Esophagus muscularis mucosa (tissue), 4 donors: ENCODE measurements around the gene CFAP157. TPM values are rescaled to one million over a fixed set of nuclear protein-coding genes. Genes with fewer than 3 reads are reported as not detected.

ENCODE experiments used
- DNase-seq: peaks from one replicate; pipeline ENCODE4 v3.0.0-alpha.2; 2017; ENCODE audit errors: extremely low spot score
- H3K27ac ChIP-seq, 4 donors: fragments of 200-600 bp; sonication (generic); replicated peaks in 1 of 4; 1 replicate in 3 of 4; 2 replicates in 1 of 4; pipeline ENCODE4 v1.5.1; 2016 to 2019; ENCODE audit warnings: mild to moderate bottlenecking in 1 of 4
- H3K27me3 ChIP-seq, 4 donors: fragments of 200-600 bp; sonication (generic); one replicate each; pipeline versions ENCODE4 v1.5.1 to v1.6.0; 2016 to 2019
- H3K36me3 ChIP-seq, 4 donors: fragments of 200-600 bp; sonication (generic); one replicate each; pipeline ENCODE4 v1.5.1; 2016 to 2019
- H3K4me1 ChIP-seq, 4 donors: fragments of 200-600 bp; sonication (generic); one replicate each; pipeline ENCODE4 v1.5.1; 2016 to 2019
- H3K4me3 ChIP-seq, 4 donors: fragments of 200-600 bp; sonication (generic); 1 replicate in 2 of 4; 2 replicates in 2 of 4; pipeline ENCODE4 v1.5.1; 2016 to 2019; ENCODE audit warnings: mild to moderate bottlenecking in 4 of 4, moderate library complexity in 1 of 4
- H3K9me3 ChIP-seq, 4 donors: fragments of 200-600 bp; sonication (generic); 1 replicate in 3 of 4; 2 replicates in 1 of 4; pipeline ENCODE4 v1.5.1; 2016 to 2019
- EP300 ChIP-seq: sonication (generic); formaldehyde crosslinking; IDR thresholded peaks from one replicate; pipeline ENCODE4 v1.6.1; 2017; ENCODE audit warnings: antibody characterized with exemption
- POLR2A ChIP-seq: fragments of 450-650 bp; IDR thresholded peaks from one replicate; pipeline ENCODE4 v1.6.1; 2017; ENCODE audit warnings: antibody characterized with exemption, moderate library complexity, mild to moderate bottlenecking, low read depth
- POLR2AphosphoS5 ChIP-seq, 2 donors: sonication (generic); formaldehyde crosslinking; IDR thresholded peaks; one replicate each; pipeline ENCODE4 v1.6.1; 2017; ENCODE audit warnings: antibody characterized with exemption in 2 of 2
- WGBS: methylation state at CpG from one replicate; pipeline ENCODE4 v1.1.5; 2018; 5-methylcytosine and 5-hydroxymethylcytosine counted together
- intact Hi-C: fragments of 100-400 bp; cut with DNase I; formaldehyde crosslinking; loops from one replicate; pipeline ENCODE4 v1.15.1; 2023
- total RNA-seq, 4 donors: library from RNA; depleted of rRNA; stranded (reverse); fragments of >200 nt; gene quantifications; one replicate each; pipeline versions ENCODE4 v1.1.0 to v1.2.1, GENCODE V29; 2016
- TF ChIP-seq, protein P1 (sequence below), 3 experiments: fragments of 200-600 bp in 2 of 3; fragments of 450-650 bp in 1 of 3; sonication (generic) in 2 of 3; IDR thresholded peaks; one replicate each; pipeline ENCODE4 v1.5.1; 2017 to 2019; ENCODE audit warnings: antibody characterized with exemption in 3 of 3, mild to moderate bottlenecking in 2 of 3, moderate library complexity in 1 of 3

CFAP157 gene
- total RNA-seq, 4 donors from 2014 or later = 0.26 to 0.42 TPM; not detected in 2

DNA sequence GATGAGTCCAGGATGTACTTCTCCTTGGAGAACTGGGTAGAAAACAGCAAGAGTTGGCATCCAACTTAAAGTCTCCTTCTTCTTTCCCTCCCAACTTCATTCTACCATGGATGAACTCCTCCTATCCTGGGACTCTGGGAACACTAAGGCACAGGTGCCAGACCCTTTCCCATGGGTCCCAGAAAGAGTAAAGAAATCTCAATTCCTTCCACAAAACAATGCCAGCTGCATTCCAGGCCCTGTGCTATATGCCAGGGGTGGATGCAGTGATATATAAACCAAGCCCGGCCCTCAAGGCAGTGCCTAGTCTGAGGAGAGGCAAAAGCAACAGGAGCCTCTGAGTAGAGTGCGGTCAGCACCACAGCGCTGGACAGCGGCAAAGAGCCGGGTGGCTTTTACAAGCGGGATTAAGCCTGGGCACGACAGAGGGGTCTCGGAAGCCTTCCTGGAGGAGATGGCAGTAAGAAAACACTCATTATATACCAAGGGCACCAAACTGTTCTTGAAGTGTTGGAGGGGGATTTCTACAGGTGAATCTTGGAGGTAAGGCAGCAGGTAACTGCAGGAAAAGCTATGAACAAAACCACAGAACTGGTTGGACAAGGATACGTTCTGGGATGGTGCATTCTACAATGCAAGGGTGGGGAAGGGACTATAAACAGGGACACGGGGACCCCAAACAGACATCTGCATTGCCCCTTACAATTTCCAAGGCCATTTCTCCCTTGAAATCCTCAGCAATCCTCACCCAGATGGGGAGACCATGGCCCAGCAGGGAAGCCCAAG lies 44.7 kb downstream of the CFAP157 start:
- Histone ChIP-seq H3K9me3 (no peaks in the 10 kb centered on the region), H3K27ac (no peak overlapping the region), H3K36me3 (peaks cover 0 to 57% (median 27%) of the 10 kb centered on the region in 4 donors), H3K27me3 (peaks cover 0 to 76% (median 21%) of the 10 kb centered on the region in 4 donors), H3K4me3 (no peak overlapping the region), H3K4me1 (peaks cover 14 to 18% (median 17%) of the 10 kb centered on the region in 4 donors)
- intact Hi-C loops = no loop called here
- DNase-seq = no peak
- 32% methylated on average over 10 of the region's 10 CpGs for WGBS
- TF ChIP-seq EP300 (no peak), POLR2AphosphoS5 (IDR thresholded peaks at IDR 0.05) (no peak), POLR2A (no peak)
- TF ChIP-seq, protein P1, sequence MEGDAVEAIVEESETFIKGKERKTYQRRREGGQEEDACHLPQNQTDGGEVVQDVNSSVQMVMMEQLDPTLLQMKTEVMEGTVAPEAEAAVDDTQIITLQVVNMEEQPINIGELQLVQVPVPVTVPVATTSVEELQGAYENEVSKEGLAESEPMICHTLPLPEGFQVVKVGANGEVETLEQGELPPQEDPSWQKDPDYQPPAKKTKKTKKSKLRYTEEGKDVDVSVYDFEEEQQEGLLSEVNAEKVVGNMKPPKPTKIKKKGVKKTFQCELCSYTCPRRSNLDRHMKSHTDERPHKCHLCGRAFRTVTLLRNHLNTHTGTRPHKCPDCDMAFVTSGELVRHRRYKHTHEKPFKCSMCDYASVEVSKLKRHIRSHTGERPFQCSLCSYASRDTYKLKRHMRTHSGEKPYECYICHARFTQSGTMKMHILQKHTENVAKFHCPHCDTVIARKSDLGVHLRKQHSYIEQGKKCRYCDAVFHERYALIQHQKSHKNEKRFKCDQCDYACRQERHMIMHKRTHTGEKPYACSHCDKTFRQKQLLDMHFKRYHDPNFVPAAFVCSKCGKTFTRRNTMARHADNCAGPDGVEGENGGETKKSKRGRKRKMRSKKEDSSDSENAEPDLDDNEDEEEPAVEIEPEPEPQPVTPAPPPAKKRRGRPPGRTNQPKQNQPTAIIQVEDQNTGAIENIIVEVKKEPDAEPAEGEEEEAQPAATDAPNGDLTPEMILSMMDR (IDR thresholded peaks at IDR 0.05) = no peak

DNA sequence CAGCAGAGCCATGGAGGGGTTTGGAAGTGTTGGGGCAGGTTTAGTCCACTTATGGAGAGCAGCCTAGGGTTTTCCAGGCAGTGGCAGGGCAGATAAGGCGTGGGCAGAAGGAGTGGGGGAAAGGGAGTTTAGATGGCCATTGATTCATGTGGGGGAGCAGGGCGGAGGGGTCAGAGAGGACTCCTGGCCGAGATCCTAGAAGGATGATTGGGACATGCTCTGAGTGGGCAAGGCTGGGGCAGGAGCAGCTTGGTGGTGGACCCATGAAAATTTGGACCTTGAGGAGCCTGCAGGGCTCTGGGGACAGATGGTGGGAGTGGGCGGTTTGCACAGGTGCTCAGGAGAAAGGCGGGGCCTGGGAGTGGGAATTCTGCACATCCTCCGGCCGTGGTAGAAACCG lies 46.4 kb downstream of the CFAP157 start:
- H3K4me1 ChIP-seq = peaks cover 17 to 18% (median 17%) of the 10 kb centered on the region in 4 donors
- intact Hi-C loops = no loop called here
- H3K4me3 ChIP-seq = no peak overlapping the region
- no peak for DNase-seq
- 79% methylated on average over 7 of the region's 8 CpGs for WGBS
- TF ChIP-seq POLR2A (no peak), POLR2AphosphoS5 (IDR thresholded peaks at IDR 0.05) (no peak), EP300 (no peak)
- TF ChIP-seq, protein P1 (IDR thresholded peaks at IDR 0.05) = no peak
- no peak overlapping the region for H3K27ac ChIP-seq
- peaks cover 0 to 40% (median 21%) of the 10 kb centered on the region in 4 donors for H3K36me3 ChIP-seq
- peaks cover 0 to 78% (median 21%) of the 10 kb centered on the region in 4 donors for H3K27me3 ChIP-seq
- no peaks in the 10 kb centered on the region for H3K9me3 ChIP-seq

DNA sequence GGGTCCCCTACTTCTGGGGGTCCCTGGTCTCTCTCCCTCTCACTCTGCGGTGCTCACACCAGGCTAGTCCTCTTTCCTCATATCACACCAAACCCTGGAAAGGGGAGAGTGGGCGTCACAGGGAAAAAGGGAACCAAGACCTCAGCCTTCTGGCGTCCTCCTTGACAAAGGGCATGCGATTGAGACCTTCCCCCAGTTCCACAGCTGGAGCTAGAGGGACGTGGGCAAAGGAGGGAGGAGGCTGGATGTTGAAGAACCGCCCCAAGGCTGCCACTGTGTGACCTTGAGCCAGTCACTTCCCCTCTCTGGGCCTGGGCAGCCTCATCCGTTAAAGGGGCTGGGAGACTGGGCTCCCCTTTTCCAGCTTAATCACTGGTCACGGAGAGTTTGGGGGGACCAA lies 46.8 kb downstream of the CFAP157 start:
- WGBS = 62% methylated on average over 8 of the region's 8 CpGs
- H3K27ac ChIP-seq = no peak overlapping the region

DNA sequence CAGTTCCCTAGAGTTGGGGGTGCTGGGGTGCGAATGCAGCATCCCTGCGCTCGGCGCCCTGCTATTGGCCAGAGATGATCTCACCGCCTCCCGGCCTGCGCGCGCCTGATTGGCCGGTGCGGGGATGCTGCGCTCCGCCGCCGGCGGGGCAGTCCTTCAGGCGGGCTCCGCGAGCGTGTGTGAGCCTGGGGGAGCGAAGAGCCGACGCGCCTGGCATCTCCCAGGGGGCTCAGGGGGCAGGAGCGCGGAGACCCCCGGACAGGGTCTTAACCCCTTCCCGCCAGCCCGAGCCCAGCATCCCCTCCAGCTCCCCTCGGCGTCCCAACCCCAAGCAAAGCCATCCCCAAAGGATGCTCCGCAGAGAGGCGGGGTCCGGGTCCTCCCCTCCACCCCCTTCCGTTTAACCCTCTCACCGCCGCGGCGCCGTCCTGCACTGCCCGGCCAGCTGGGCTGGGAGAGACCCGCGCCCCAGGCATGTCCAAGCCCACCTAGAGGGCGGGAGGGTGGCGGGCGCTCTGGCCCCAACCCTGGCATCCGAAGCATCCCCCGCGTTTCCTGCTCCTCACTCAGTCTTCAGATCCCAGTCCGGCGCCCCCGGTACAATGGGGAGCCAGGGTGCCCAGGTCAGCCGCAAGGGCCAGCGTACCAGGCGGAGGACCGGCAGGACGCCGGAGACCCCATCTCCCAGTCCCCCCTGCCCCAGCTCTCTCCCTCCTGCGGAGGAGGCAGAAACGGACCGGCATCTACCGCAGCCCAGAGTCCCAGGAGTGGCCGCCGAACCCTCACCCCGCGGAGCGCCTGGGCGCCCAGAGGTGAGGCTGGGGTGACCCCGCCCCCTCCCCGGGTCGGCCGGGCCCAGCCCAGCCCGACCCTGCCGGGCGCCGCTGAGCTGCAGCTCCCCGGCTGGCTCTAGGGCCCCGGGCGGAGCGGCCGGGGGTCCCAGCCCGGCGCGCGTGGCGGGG lies 47.6 kb downstream of the CFAP157 start:
- H3K36me3 ChIP-seq = peaks cover 0 to 36% (median 9%) of the 10 kb centered on the region in 4 donors
- H3K27me3 ChIP-seq = peaks cover 0 to 77% (median 21%) of the 10 kb centered on the region in 4 donors
- no peak for DNase-seq
- peak overlapping the region in 3 of 4 donors; percentile 15 to 34 (median 16) for H3K4me3 ChIP-seq
- H3K9me3 ChIP-seq = no peaks in the 10 kb centered on the region
- peaks cover 17 to 20% (median 17%) of the 10 kb centered on the region in 4 donors for H3K4me1 ChIP-seq
- peak overlapping the region in 3 of 4 donors; percentile 6 to 43 (median 14) for H3K27ac ChIP-seq
- WGBS = 37% methylated on average over 43 of the region's 86 CpGs
- intact Hi-C loops = no loop called here
- no peak for TF ChIP-seq POLR2A
- TF ChIP-seq EP300 = no peak
- TF ChIP-seq POLR2AphosphoS5 (IDR thresholded peaks at IDR 0.05) = no peak
- TF ChIP-seq, protein P1 (IDR thresholded peaks at IDR 0.05) = no peak

More for the DNA sequence above, 46.8 kb downstream of the CFAP157 start:
- peaks cover 17 to 18% (median 17%) of the 10 kb centered on the region in 4 donors for H3K4me1 ChIP-seq
- H3K27me3 ChIP-seq = peaks cover 0 to 76% (median 21%) of the 10 kb centered on the region in 4 donors
- no peaks in the 10 kb centered on the region for H3K9me3 ChIP-seq
- peaks cover 0 to 39% (median 16%) of the 10 kb centered on the region in 4 donors for H3K36me3 ChIP-seq
- no peak for DNase-seq
- intact Hi-C loops = no loop called here
- no peak overlapping the region for H3K4me3 ChIP-seq
- TF ChIP-seq EP300 (no peak), POLR2A (no peak), POLR2AphosphoS5 (IDR thresholded peaks at IDR 0.05) (no peak)
- TF ChIP-seq, protein P1 (IDR thresholded peaks at IDR 0.05) = no peak
